GM18507 (cell line): ENCODE measurements around the gene ZCWPW1.
"Not testable (repeated sequence)": the region's sequence is repeated elsewhere in the genome, so short reads cannot be mapped to it uniquely, and the experiment has no call there.

ENCODE experiments used
- DNase-seq: peaks from one replicate; pipeline ENCODE4 v3.0.0; 2011; ENCODE audit warnings: low read depth; ENCODE audit not compliant: insufficient read length; ENCODE audit errors: extremely low spot score
- FAIRE-seq: peaks from 2 replicates; lab custom pipeline; 2011; peaks lifted over from hg19 to GRCh38; lab: Jason Lieb, UNC

Gene ZCWPW1

GRCh38 chr7:100456562-100456961 is 28.1 kb upstream of the ZCWPW1 start:
- no peak for FAIRE-seq
- DNase-seq, result no peak

- FAIRE-seq, result no peak
Observed at GRCh38 chr7:100455206-100455605, 26.7 kb upstream of the ZCWPW1 start.

GRCh38 chr7:100453854-100454253 is 25.4 kb upstream of the ZCWPW1 start:
- DNase-seq, FAIRE-seq: not testable (repeated sequence)

More at GRCh38 chr7:100455206-100455605, 26.7 kb upstream of the ZCWPW1 start:
- DNase-seq, result no peak

- FAIRE-seq, result no peak
- DNase-seq, result no peak
Observed at GRCh38 chr7:100452513-100452912, 24.0 kb upstream of the ZCWPW1 start.

GRCh38 chr7:100449190-100449795 is 20.8 kb upstream of the ZCWPW1 start:
- DNase-seq (no peak), FAIRE-seq (no peak)

GRCh38 chr7:100447363-100447762 is 18.9 kb upstream of the ZCWPW1 start:
- not testable (repeated sequence) for DNase-seq, FAIRE-seq

- no peak for FAIRE-seq
- DNase-seq, result no peak
Observed at GRCh38 chr7:100446040-100446439, 17.5 kb upstream of the ZCWPW1 start.

GRCh38 chr7:100444311-100445278 is 16.1 kb upstream of the ZCWPW1 start:
- no peak for DNase-seq
- no peak for FAIRE-seq

GRCh38 chr7:100443096-100443840 is 14.8 kb upstream of the ZCWPW1 start:
- FAIRE-seq, result no peak
- no peak for DNase-seq

GRCh38 chr7:100441641-100442535 is 13.4 kb upstream of the ZCWPW1 start:
- no peak for DNase-seq
- FAIRE-seq, result no peak

GRCh38 chr7:100439244-100439643 is 10.7 kb upstream of the ZCWPW1 start:
- not testable (repeated sequence) for FAIRE-seq

GRCh38 chr7:100438731-100439130 is 10.2 kb upstream of the ZCWPW1 start:
- FAIRE-seq, DNase-seq: not testable (repeated sequence)

More at GRCh38 chr7:100439244-100439643, 10.7 kb upstream of the ZCWPW1 start:
- DNase-seq, result not testable (repeated sequence)

GRCh38 chr7:100438172-100438571 is 9.7 kb upstream of the ZCWPW1 start:
- FAIRE-seq, result no peak
- DNase-seq, result no peak

GRCh38 chr7:100437150-100438100 is 8.9 kb upstream of the ZCWPW1 start:
- DNase-seq (no peak), FAIRE-seq (no peak)

- DNase-seq, result no peak
- FAIRE-seq, result no peak
Observed at GRCh38 chr7:100435401-100436304, 7.2 kb upstream of the ZCWPW1 start.

- no peak for FAIRE-seq
- no peak for DNase-seq
Observed at GRCh38 chr7:100434297-100435144, 6.0 kb upstream of the ZCWPW1 start.
